PC-3 (cell line): ENCODE results near the gene PMS1. TPM values are rescaled to one million over a fixed set of nuclear protein-coding genes. Genes with fewer than 3 reads are reported as not detected.
A peak's percentile ranks its signal among the peaks of the same experiment; 100 is the strongest.
"Not testable (repeated sequence)": the region's sequence is repeated elsewhere in the genome, so short reads cannot be mapped to it uniquely, and the experiment has no call there.

Experiments used
- ATAC-seq: fragments of 200-7000 bp; cut with Tn5 transposase; 2 replicates; pipeline ENCODE4 v1.9.1; 2020; ENCODE audit warnings: mild to moderate bottlenecking, moderate library complexity
- BruUV-seq: library from RNA; stranded (reverse); fragments of 400-500 nt; replicated peaks from 2 replicates; lab custom pipeline; 2021; lab: Mats Ljungman, UMichigan
- CTCF ChIA-PET: fragments of 300-600 bp; sonication (Branson Sonifier 250); formaldehyde crosslinking; loops from one replicate; lab custom pipeline; 2022; ENCODE audit warnings: antibody characterized with exemption; lab: Charles Lee
- POLR2A ChIA-PET: fragments of 300-600 bp; sonication (Branson Sonifier 250); formaldehyde crosslinking; loops from one replicate; lab custom pipeline; 2022; ENCODE audit warnings: antibody characterized with exemption; ENCODE audit not compliant: unreplicated experiment; lab: Charles Lee
- DNase-seq: peaks from one replicate; pipeline ENCODE4 v3.0.0-alpha.2; 2015
- H2AFZ ChIP-seq: fragments of 300-600 bp; sonication (generic); 2 replicates; pipeline ENCODE4 v1.6.0; 2016; ENCODE audit warnings: antibody characterized with exemption, low read length
- H3F3A ChIP-seq: fragments of 300-600 bp; sonication (generic); one replicate; pipeline ENCODE4 v1.6.0; 2017; ENCODE audit warnings: antibody characterized with exemption, low read length, control low read depth, mild to moderate bottlenecking; ENCODE audit not compliant: unreplicated experiment
- H3K27ac ChIP-seq: fragments of 300-600 bp; sonication (generic); 2 replicates; pipeline ENCODE4 v1.5.1; 2016; ENCODE audit warnings: mild to moderate bottlenecking, low read length
- H3K27me3 ChIP-seq: fragments of 300-600 bp; sonication (generic); 2 replicates; pipeline ENCODE4 v1.6.1; 2016; ENCODE audit warnings: low read length, mixed read lengths
- H3K36me3 ChIP-seq: fragments of 300-600 bp; sonication (generic); 2 replicates; pipeline ENCODE4 v1.6.1; 2016; ENCODE audit warnings: low read depth, mixed run types, low read length, mixed read lengths
- H3K4me1 ChIP-seq: fragments of 300-600 bp; sonication (generic); 2 replicates; pipeline ENCODE4 v1.5.1; 2016; ENCODE audit warnings: low read length; ENCODE audit not compliant: insufficient read depth
- H3K4me2 ChIP-seq: fragments of 300-600 bp; sonication (generic); 2 replicates; pipeline ENCODE4 v1.6.0; 2016; ENCODE audit warnings: low read length
- H3K4me3 ChIP-seq: fragments of 300-600 bp; sonication (generic); 2 replicates; pipeline ENCODE4 v1.5.1; 2016; ENCODE audit warnings: mild to moderate bottlenecking, low read length, mixed read lengths
- H3K79me2 ChIP-seq: fragments of 300-600 bp; sonication (generic); 2 replicates; pipeline ENCODE4 v1.6.1; 2017; ENCODE audit warnings: low read length, mixed read lengths
- H3K9ac ChIP-seq: fragments of 300-600 bp; sonication (generic); 2 replicates; pipeline ENCODE4 v1.6.0; 2016; ENCODE audit warnings: mild to moderate bottlenecking, low read length
- H3K9me2 ChIP-seq: fragments of 300-600 bp; sonication (generic); replicated peaks from 2 replicates; pipeline ENCODE4 v1.6.1; 2016; ENCODE audit warnings: mixed run types, low read length, mixed read lengths
- H3K9me3 ChIP-seq: fragments of 300-600 bp; sonication (generic); 2 replicates; pipeline ENCODE4 v1.6.1; 2016; ENCODE audit warnings: low read length, mixed read lengths
- H4K20me1 ChIP-seq: fragments of 300-600 bp; sonication (generic); 2 replicates; pipeline ENCODE4 v1.6.1; 2016; ENCODE audit warnings: low read length, mixed read lengths
- EZH2 ChIP-seq: fragments of 300-600 bp; sonication (generic); IDR thresholded peaks from one replicate; pipeline ENCODE4 v1.6.1; 2017; ENCODE audit warnings: antibody characterized with exemption, mild to moderate bottlenecking, low read length; ENCODE audit not compliant: unreplicated experiment
- EZH2phosphoT487 ChIP-seq: fragments of 300-600 bp; sonication (generic); IDR thresholded peaks from 2 replicates; pipeline ENCODE4 v1.6.1; 2018; ENCODE audit warnings: mild to moderate bottlenecking, antibody characterized with exemption, low read length, borderline replicate concordance
- intact Hi-C: fragments of 100-400 bp; cut with micrococcal nuclease; formaldehyde crosslinking; loops from 2 replicates; pipeline ENCODE4 v1.9.0; 2023
- total RNA-seq: library from RNA; depleted of rRNA; stranded (reverse); fragments of >200 nt; gene quantifications from 2 replicates; pipeline ENCODE4 v1.2.3, GENCODE V29; 2014
- TF ChIP-seq, protein P1 (sequence below): fragments of 300-600 bp; sonication (generic); conservative IDR thresholded peaks from 2 replicates; pipeline ENCODE4 v1.5.1; 2017; ENCODE audit warnings: antibody characterized with exemption, low read depth, mild to moderate bottlenecking, low read length

PMS1 gene
- total RNA-seq, 1 experiment from 2014 or later = 13.8 TPM

DNA sequence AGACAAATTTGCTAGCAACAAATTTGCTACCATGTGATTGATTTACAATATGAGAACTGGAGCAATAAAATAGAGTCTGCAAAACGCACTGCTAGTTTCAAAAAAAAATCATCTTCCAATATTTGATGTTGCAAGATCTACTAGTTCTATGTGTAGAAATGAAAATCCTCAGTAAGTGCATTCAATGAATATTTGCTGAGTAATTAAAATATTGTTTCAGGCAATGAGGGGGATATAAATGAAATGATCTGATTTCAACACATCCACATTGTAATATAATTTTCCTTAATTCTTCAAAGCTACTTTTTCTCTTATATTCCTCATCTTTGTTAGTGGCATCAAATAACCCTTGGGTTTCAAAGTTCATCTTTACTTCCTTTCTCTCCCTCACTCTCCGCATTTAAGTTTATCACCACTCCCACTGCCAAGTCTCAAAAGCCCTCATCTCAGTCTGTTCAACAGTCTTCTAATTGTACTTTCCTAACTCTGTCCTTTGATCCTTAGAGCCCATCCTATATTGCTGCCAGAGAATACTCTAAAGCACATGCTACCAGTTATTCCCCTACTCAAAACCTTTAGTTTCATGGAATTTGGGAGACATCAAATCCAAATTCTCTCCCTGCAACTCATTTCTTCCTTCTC, 27.8 kb upstream of the PMS1 start:
- Histone ChIP-seq H3K4me3 (no peak overlapping the region), H3F3A (no peaks in the 10 kb centered on the region), H3K9me3 (no peaks in the 10 kb centered on the region), H3K4me2 (no peak overlapping the region), H3K79me2 (peaks cover 5% of the 10 kb centered on the region), H2AFZ (no peak overlapping the region), H3K4me1 (peaks cover 4% of the 10 kb centered on the region), H3K9ac (no peak overlapping the region), H3K27me3 (no peaks in the 10 kb centered on the region), H3K9me2 (no peaks in the 10 kb centered on the region), H3K36me3 (peaks cover 11% of the 10 kb centered on the region), H4K20me1 (no peaks in the 10 kb centered on the region), H3K27ac (no peak overlapping the region)
- ChIA-PET CTCF (no interaction called here), POLR2A (no interaction called here)
- DNase-seq = no peak
- no peak for ATAC-seq
- TF ChIP-seq EZH2phosphoT487 (no peak), EZH2 (no peak)
- TF ChIP-seq, protein P1, sequence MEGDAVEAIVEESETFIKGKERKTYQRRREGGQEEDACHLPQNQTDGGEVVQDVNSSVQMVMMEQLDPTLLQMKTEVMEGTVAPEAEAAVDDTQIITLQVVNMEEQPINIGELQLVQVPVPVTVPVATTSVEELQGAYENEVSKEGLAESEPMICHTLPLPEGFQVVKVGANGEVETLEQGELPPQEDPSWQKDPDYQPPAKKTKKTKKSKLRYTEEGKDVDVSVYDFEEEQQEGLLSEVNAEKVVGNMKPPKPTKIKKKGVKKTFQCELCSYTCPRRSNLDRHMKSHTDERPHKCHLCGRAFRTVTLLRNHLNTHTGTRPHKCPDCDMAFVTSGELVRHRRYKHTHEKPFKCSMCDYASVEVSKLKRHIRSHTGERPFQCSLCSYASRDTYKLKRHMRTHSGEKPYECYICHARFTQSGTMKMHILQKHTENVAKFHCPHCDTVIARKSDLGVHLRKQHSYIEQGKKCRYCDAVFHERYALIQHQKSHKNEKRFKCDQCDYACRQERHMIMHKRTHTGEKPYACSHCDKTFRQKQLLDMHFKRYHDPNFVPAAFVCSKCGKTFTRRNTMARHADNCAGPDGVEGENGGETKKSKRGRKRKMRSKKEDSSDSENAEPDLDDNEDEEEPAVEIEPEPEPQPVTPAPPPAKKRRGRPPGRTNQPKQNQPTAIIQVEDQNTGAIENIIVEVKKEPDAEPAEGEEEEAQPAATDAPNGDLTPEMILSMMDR = no peak
- intact Hi-C loops = no loop called here
- no TSS peak for BruUV-seq

- H3K9me2 ChIP-seq, H3K9ac ChIP-seq, DNase-seq, H3K4me2 ChIP-seq, H3K9me3 ChIP-seq, H3F3A ChIP-seq, H3K4me3 ChIP-seq, H2AFZ ChIP-seq, H3K27me3 ChIP-seq, H4K20me1 ChIP-seq, CTCF ChIA-PET, H3K27ac ChIP-seq, BruUV-seq, H3K36me3 ChIP-seq, ATAC-seq: not testable (repeated sequence)
- intact Hi-C loops = loop anchor here (10.0 kb wide), 1 partner anchor 555 kb away; the partner anchor contains the start of gene HIBCH
- POLR2A ChIA-PET = interaction anchor here (0.6 kb wide), 1 partner anchor 302 kb away, joined by 7 read pairs; no protein-coding TSS in a partner anchor
- H3K4me1 ChIP-seq = peaks cover 15% of the 10 kb centered on the region
- peaks cover 14% of the 10 kb centered on the region for H3K79me2 ChIP-seq
Observed at GRCh38 chr2:189760154-189760553, 24.1 kb upstream of the PMS1 start.

GRCh38 chr2:189762229-189762550, 22.1 kb upstream of the PMS1 start:
- H3K27ac ChIP-seq = peak overlapping the region; percentile 74
- no peaks in the 10 kb centered on the region for H3K9me2 ChIP-seq
- no peaks in the 10 kb centered on the region for H4K20me1 ChIP-seq
- no peaks in the 10 kb centered on the region for H3F3A ChIP-seq
- CTCF ChIA-PET = interaction anchor here (1.1 to 2.1 kb wide), 2 partner anchors 101 to 309 kb away, joined by 3 to 11 read pairs; partner anchors contain the start of gene ASNSD1
- intact Hi-C loops = loop anchor here (1.0 to 10.0 kb wide), 3 partner anchors 23 to 553 kb away; partner anchors contain the start of genes ASNSD1, HIBCH, ORMDL1 and PMS1
- H3K27me3 ChIP-seq = no peaks in the 10 kb centered on the region
- TSS peak; percentile 71 for BruUV-seq
- H2AFZ ChIP-seq = peak overlapping the region; percentile 100
- DNase-seq (no peak), ATAC-seq (no peak)
- peak overlapping the region; percentile 95 for H3K4me3 ChIP-seq
- POLR2A ChIA-PET = interaction anchor here (0.6 kb wide), 1 partner anchor 1178 kb away, joined by 4 read pairs; no protein-coding TSS in a partner anchor
- peaks cover 5% of the 10 kb centered on the region; the same call in 1 of the 2 replicates for H3K36me3 ChIP-seq
- TF ChIP-seq EZH2 (no peak), EZH2phosphoT487 (no peak)
- TF ChIP-seq, protein P1 = no peak
- peaks cover 14% of the 10 kb centered on the region for H3K79me2 ChIP-seq
- H3K4me2 ChIP-seq = peak overlapping the region; percentile 96
- H3K9me3 ChIP-seq = no peaks in the 10 kb centered on the region
- H3K9ac ChIP-seq = peak overlapping the region; percentile 90
- H3K4me1 ChIP-seq = peaks cover 15% of the 10 kb centered on the region
